ENCODE results near the gene MPP2. TPM values are rescaled to one million over a fixed set of nuclear protein-coding genes. Genes with fewer than 3 reads are reported as not detected.

MPP2 gene
- total RNA-seq, 4 donors from 2014 or later = 0.65 to 4.2 (median 2.2) TPM

GRCh38 chr17:43950554-43950953 is 43.2 kb upstream of the MPP2 start:
- no peak for TF ChIP-seq CTCF (IDR thresholded peaks at IDR 0.05; ENCODE audit: low read depth)

- no peak for TF ChIP-seq CTCF (IDR thresholded peaks at IDR 0.05; ENCODE audit: low read depth)
These were observed 42.4 kb upstream of the MPP2 start for GRCh38 chr17:43949781-43950180.

GRCh38 chr17:43946781-43947180 is 39.4 kb upstream of the MPP2 start:
- TF ChIP-seq CTCF (IDR thresholded peaks at IDR 0.05; ENCODE audit: low read depth) = no peak

GRCh38 chr17:43945074-43945829 is 37.9 kb upstream of the MPP2 start:
- no peak for TF ChIP-seq CTCF (IDR thresholded peaks at IDR 0.05; ENCODE audit: low read depth)

GRCh38 chr17:43942051-43942685 is 34.8 kb upstream of the MPP2 start, which contains the start of gene PPY:
Gene PPY (minus strand): TSS chr17:43942476. CDS start chr17:43941654, 822 bp downstream.
- TF ChIP-seq CTCF (IDR thresholded peaks at IDR 0.05; ENCODE audit: low read depth) = no peak

- TF ChIP-seq CTCF (IDR thresholded peaks at IDR 0.05; ENCODE audit: low read depth) = no peak
These were observed 33.3 kb upstream of the MPP2 start for GRCh38 chr17:43940630-43941029.

GRCh38 chr17:43939886-43940285 is 32.5 kb upstream of the MPP2 start:
- no peak for TF ChIP-seq CTCF (IDR thresholded peaks at IDR 0.05; ENCODE audit: low read depth)
